GM12865 (cell line): Measurements from ENCODE around the gene MEIS2.

ENCODE experiments used
- DNase-seq: peaks from one replicate; pipeline ENCODE4 v3.0.0; 2010; ENCODE audit warnings: low read depth
- H3K4me3 ChIP-seq: 2 replicates; pipeline ENCODE4 v1.5.1; 2011; ENCODE audit warnings: mild to moderate bottlenecking, low read depth, low read length, control low read depth
- CTCF ChIP-seq: IDR thresholded peaks from 2 replicates; pipeline ENCODE4 v1.5.1; 2011; ENCODE audit warnings: low read length, control low read depth, low read depth, inconsistent platforms; ENCODE audit not compliant: insufficient read depth; ENCODE audit errors: missing control alignments

Gene MEIS2

GRCh38 chr15:37061996-37062395 is 38.4 kb downstream of the MEIS2 start:
- no peak overlapping the region for H3K4me3 ChIP-seq
- TF ChIP-seq CTCF = no peak
- DNase-seq = no peak

GRCh38 chr15:37059086-37059485 is 41.3 kb downstream of the MEIS2 start:
- no peak for DNase-seq
- H3K4me3 ChIP-seq = no peak overlapping the region
- no peak for TF ChIP-seq CTCF

GRCh38 chr15:37058316-37058985 is 41.9 kb downstream of the MEIS2 start:
- no peak overlapping the region for H3K4me3 ChIP-seq
- DNase-seq = no peak
- TF ChIP-seq CTCF = no peak

GRCh38 chr15:37057831-37058230 is 42.5 kb downstream of the MEIS2 start:
- TF ChIP-seq CTCF = no peak
- DNase-seq = no peak
- no peak overlapping the region for H3K4me3 ChIP-seq

- H3K4me3 ChIP-seq = no peak overlapping the region
- DNase-seq = no peak
- TF ChIP-seq CTCF = no peak
Measured at GRCh38 chr15:37057256-37057655, 43.1 kb downstream of the MEIS2 start.

- no peak overlapping the region for H3K4me3 ChIP-seq
- no peak for TF ChIP-seq CTCF
- no peak for DNase-seq
Measured at GRCh38 chr15:37056177-37057121, 43.9 kb downstream of the MEIS2 start.
